ENCODE measurements around the gene OR7G2.

OR7G2 gene

GRCh38 chr19:9107375-9107774, at the start of gene OR7G2:
Gene OR7G2, minus strand, starts transcription at chr19:9107475. Its CDS starts 4,232 bp downstream, at chr19:9103243.
- no peak for TF ChIP-seq CTCF (IDR thresholded peaks at IDR 0.05; ENCODE audit: low read depth, low read length)
- no peak for DNase-seq (ENCODE audit: extremely low read depth, low read depth)

GRCh38 chr19:9156304-9156703, 49.0 kb upstream of the OR7G2 start:
- TF ChIP-seq CTCF (IDR thresholded peaks at IDR 0.05; ENCODE audit: low read depth, low read length): no peak

DNA sequence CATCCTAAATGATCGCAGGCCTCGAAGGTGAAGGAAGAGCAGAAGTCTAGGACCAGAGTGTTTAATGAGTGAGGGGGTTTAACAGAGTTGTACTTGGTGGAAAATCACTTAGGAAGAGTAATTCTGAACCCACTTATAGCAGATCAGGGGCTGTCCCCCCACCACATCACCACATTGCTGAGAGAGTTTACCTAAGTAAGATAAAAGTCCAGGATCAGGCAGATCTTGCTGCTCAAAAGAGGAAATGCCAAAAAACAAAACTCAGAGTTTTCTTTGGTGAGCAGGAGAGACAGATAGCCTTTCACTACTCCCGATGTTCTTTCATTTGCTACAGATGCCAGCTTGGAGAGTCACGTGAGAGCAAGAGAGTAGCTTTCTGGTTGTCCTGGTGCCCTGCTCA, 48.3 kb upstream of the OR7G2 start:
- no peak for DNase-seq (ENCODE audit: extremely low read depth, low read depth)
- no peak for TF ChIP-seq CTCF (IDR thresholded peaks at IDR 0.05; ENCODE audit: low read depth, low read length)

More at GRCh38 chr19:9156304-9156703, 49.0 kb upstream of the OR7G2 start:
- DNase-seq (ENCODE audit: extremely low read depth, low read depth): no peak

- no peak for DNase-seq (ENCODE audit: extremely low read depth, low read depth)
- TF ChIP-seq CTCF (IDR thresholded peaks at IDR 0.05; ENCODE audit: low read depth, low read length): no peak
These were observed 44.1 kb upstream of the OR7G2 start for GRCh38 chr19:9151367-9151766.

- DNase-seq (ENCODE audit: extremely low read depth, low read depth): no peak
- no peak for TF ChIP-seq CTCF (IDR thresholded peaks at IDR 0.05; ENCODE audit: low read depth, low read length)
These were observed 43.4 kb upstream of the OR7G2 start for GRCh38 chr19:9150650-9151049.

DNA sequence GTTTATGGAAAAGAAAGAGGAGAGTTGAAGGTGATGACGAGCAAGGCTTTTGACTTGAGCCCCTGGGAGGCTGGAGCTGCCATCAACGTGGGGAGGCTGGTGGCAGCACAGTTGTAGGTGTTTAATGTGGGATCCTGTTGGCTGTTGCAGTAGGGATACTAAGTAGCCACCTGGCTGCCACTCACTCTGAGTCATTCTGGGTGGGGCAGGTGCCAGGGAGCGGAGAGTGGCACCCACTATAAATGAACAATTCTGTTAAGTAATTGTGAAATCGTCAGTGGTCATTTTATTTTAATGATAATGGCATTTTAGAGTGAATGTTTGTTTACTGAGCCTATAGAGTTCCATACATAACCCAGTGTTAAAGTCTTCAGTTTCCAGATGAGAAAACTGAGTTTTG, 42.7 kb upstream of the OR7G2 start:
- no peak for DNase-seq (ENCODE audit: extremely low read depth, low read depth)

DNA sequence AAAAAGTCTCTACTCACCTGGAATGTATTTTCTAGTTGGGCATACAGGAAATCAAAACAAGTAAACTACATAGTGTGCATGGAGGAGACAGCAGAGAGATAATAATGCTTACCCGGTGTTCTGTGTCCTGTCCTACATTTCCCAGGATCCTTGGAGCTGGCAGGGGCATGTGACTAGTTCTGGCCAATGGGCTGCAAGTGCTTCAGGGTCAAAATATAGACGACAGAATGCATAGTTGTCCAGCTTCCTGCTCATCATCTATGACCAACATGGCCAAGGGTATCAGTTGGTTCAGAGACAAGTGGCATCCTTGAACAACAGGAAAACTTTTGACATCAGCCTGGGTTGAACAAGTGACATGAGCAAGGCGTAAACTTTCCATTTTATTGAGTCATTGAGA, 41.4 kb upstream of the OR7G2 start:
- TF ChIP-seq CTCF (IDR thresholded peaks at IDR 0.05; ENCODE audit: low read depth, low read length): no peak
- DNase-seq (ENCODE audit: extremely low read depth, low read depth): no peak

More for the DNA sequence above, 42.7 kb upstream of the OR7G2 start:
- no peak for TF ChIP-seq CTCF (IDR thresholded peaks at IDR 0.05; ENCODE audit: low read depth, low read length)

All from AG09319 (cell line).